NCI-H2196 treated with DMSO at 0.1 percent for 48 hours (cell line): ENCODE results near the gene DPYD.

ENCODE experiments used
- DNase-seq: peaks from one replicate; lab custom pipeline; 2025; ENCODE audit not compliant: unreplicated experiment; lab: John Stamatoyannopoulos, UW

The DPYD gene

GRCh38 chr1:97630281-97630680 lies 290.6 kb downstream of the DPYD start:
- no peak for DNase-seq

GRCh38 chr1:97623220-97623619 lies 297.6 kb downstream of the DPYD start:
- DNase-seq: no peak

GRCh38 chr1:97621955-97622354 lies 298.9 kb downstream of the DPYD start:
- no peak for DNase-seq

GRCh38 chr1:97619706-97620105 lies 301.1 kb downstream of the DPYD start:
- DNase-seq: no peak

GRCh38 chr1:97610748-97611147 lies 310.1 kb downstream of the DPYD start:
- DNase-seq: no peak

GRCh38 chr1:97610102-97610501 lies 310.7 kb downstream of the DPYD start:
- no peak for DNase-seq

DNA sequence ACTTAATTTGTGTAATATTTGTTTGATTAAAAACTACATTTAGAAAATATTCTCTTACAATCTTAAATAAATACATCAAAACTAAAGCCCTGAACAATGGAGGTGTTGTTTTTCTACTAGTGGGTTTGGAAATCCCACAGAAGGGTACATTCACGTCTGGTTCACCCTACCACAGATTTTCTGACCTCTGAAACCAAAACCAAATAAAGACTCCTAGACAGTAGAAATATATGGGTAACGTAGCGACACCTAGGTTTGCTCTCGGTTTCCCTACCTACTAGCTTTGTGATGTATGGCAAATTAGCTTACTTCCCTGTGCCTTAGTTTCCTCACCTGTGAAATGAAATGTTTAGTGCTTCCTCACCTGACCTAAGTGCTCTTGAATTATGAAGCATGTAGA lies 312.6 kb downstream of the DPYD start:
- DNase-seq: no peak

DNA sequence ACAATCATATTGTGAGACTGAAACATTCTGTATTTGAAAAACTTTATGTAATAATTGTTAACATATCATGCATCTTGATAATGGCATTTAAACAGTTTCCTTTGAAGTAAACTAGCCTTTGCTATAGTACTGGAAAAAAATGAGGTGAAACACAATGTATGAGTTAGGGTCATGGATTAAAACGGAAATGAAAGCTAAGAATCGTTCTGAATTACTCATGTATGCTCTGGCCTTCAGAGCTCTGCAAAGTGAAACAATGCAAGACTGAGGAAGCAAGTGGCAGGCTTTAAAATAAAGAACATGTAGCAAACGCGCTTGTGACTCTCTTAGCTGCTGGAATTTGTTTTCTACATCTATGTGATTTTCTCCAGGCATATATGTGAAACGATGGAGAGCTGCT lies 317.1 kb downstream of the DPYD start:
- DNase-seq: no peak

GRCh38 chr1:97603218-97603617 lies 317.6 kb downstream of the DPYD start:
- no peak for DNase-seq

DNA sequence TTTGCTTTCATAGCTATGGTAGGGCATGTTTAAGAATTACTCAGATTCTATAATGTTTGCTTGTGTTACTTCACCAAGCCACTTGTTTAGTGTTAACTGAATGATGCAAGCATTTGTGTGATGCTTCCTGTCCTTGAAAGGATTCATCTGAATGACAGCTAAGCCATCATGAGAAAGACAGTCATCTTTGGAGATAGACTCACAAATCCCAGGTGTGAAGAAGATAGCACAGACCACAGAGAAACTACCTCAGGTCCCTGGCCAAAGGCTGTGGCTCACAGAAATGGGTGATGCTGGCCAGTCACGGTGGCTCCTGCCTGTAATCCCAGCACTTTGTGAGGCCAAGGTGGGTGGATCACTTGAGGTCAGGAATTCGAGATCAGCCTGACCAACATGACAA lies 321.4 kb downstream of the DPYD start:
- no peak for DNase-seq

- no peak for DNase-seq
Observed at GRCh38 chr1:97593192-97593591, 327.6 kb downstream of the DPYD start.

- DNase-seq: no peak
Observed at GRCh38 chr1:97588772-97589171, 332.1 kb downstream of the DPYD start.

DNA sequence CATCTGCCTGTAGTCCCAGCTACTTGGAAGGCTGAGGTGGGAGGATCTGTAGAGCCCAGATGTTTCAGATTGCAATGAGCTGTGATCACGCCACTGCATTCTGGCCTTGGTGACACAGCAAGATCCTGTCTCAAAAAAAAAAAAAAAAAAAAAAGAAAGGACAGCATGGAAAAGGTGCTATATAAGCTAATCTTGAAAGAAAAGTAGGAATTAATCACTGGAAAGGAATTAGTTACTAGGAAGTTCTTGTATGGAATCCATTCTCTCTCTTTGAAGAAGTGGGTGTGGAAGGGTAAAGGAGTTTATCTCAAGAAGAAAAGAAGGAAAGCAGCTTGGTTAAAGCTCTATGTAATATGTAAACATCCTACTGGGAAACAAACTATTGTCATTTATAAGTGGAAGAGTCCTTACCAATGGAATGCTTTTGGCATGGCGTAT lies 339.2 kb downstream of the DPYD start:
- no peak for DNase-seq

- DNase-seq: no peak
Observed at GRCh38 chr1:97577613-97578012, 343.2 kb downstream of the DPYD start.

- DNase-seq: no peak
Observed at GRCh38 chr1:97573553-97573952, 347.3 kb downstream of the DPYD start.

DNA sequence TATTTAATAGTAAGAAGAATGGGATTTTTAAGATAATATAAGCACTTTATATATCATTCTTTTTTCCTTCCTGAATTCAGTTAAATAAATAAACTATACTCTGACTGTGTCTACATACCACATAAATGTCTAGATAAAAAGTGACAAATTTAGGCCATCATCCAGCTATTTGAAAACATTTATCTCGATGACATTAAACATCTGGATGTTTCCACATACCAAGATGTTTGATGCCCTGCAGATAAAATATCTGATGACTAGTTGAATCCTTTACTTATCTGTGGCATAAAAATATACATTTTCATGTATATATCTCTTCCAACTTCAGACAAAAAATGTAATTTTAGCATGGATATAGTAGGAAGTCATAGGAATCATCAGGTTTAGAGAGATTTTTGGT lies 348.3 kb downstream of the DPYD start:
- no peak for DNase-seq

- DNase-seq: no peak
Observed at GRCh38 chr1:97571760-97572159, 349.1 kb downstream of the DPYD start.

DNA sequence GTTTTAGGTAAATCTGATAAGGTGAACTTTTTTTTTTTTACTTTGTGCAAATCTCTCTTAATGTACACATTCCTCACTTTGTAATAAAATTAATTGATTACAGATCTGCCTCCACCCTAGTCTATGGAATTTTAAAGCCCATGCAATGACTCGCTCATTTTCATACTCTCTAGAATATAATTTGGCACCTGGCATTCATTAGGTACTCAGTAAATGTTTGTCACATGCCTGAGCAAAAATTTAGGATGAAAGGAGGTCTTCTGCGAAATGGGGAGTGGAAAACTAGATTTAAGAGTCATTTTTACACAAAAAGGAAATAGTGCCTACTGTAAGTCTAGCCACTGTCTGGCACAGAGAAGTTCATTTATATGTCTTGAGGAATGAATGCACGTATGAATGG lies 350.1 kb downstream of the DPYD start:
- no peak for DNase-seq

- DNase-seq: no peak
Observed at GRCh38 chr1:97567000-97567749, 353.7 kb downstream of the DPYD start.

GRCh38 chr1:97565886-97566285 lies 354.9 kb downstream of the DPYD start:
- DNase-seq: no peak

GRCh38 chr1:97563926-97564325 lies 356.9 kb downstream of the DPYD start:
- DNase-seq: no peak

GRCh38 chr1:97562081-97562480 lies 358.8 kb downstream of the DPYD start:
- DNase-seq: no peak

- no peak for DNase-seq
Observed at GRCh38 chr1:97560714-97561113, 360.1 kb downstream of the DPYD start.
